ENCODE results near the gene STYX.
"Not testable (repeated sequence)": the region's sequence is repeated elsewhere in the genome, so short reads cannot be mapped to it uniquely, and the experiment has no call there.

Gene STYX

GRCh38 chr14:52727509-52727908 lies 2.5 kb upstream of the STYX start:
- not testable (repeated sequence) for DNase-seq

- not testable (repeated sequence) for DNase-seq
Observed at GRCh38 chr14:52729035-52729434, 931 bp upstream of the STYX start.

- no peak for DNase-seq
Observed at GRCh38 chr14:52729585-52729924, 411 bp upstream of the STYX start.

- peak; percentile 24 for DNase-seq
Observed at GRCh38 chr14:52730709-52731111, 744 bp downstream of the STYX start.

- DNase-seq: no peak
Observed at GRCh38 chr14:52733824-52734223, 3.9 kb downstream of the STYX start.

- no peak for DNase-seq
Observed at GRCh38 chr14:52735921-52736489, 6.0 kb downstream of the STYX start.

- DNase-seq: no peak
Observed at GRCh38 chr14:52738409-52738808, 8.4 kb downstream of the STYX start.

GRCh38 chr14:52740751-52741150 lies 10.8 kb downstream of the STYX start:
- DNase-seq: no peak

- no peak for DNase-seq
Observed at GRCh38 chr14:52741865-52742264, 11.9 kb downstream of the STYX start.

GRCh38 chr14:52748647-52749292 lies 18.8 kb downstream of the STYX start:
- DNase-seq: no peak

- no peak for DNase-seq
Observed at GRCh38 chr14:52755607-52756316, 25.8 kb downstream of the STYX start.

GRCh38 chr14:52759145-52759544 lies 29.2 kb downstream of the STYX start:
- no peak for DNase-seq

- not testable (repeated sequence) for DNase-seq
Observed at GRCh38 chr14:52762923-52763322, 33.0 kb downstream of the STYX start.

GRCh38 chr14:52767058-52767833 lies 37.3 kb downstream of the STYX start:
- no peak for DNase-seq

- no peak for DNase-seq
Observed at GRCh38 chr14:52769887-52770286, 39.9 kb downstream of the STYX start.

- no peak for DNase-seq
Observed at GRCh38 chr14:52776816-52777215, 46.9 kb downstream of the STYX start.

- no peak for DNase-seq
Observed at GRCh38 chr14:52778702-52779101, 48.7 kb downstream of the STYX start.

GRCh38 chr14:52780893-52781292 lies 50.9 kb downstream of the STYX start:
- DNase-seq: no peak

GRCh38 chr14:52781629-52782028 lies 51.7 kb downstream of the STYX start:
- no peak for DNase-seq

GRCh38 chr14:52783206-52783605 lies 53.2 kb downstream of the STYX start:
- DNase-seq: no peak

GRCh38 chr14:52786887-52787286 lies 56.9 kb downstream of the STYX start:
- DNase-seq: no peak

- DNase-seq: no peak
Observed at GRCh38 chr14:52789118-52789517, 59.2 kb downstream of the STYX start.

- no peak for DNase-seq
Observed at GRCh38 chr14:52790011-52790755, 60.2 kb downstream of the STYX start.
